ENCODE measurements around the gene NECTIN1. TPM values are rescaled to one million over a fixed set of nuclear protein-coding genes. Genes with fewer than 3 reads are reported as not detected.

The NECTIN1 gene
- total and polyA plus RNA-seq, 2 of the 13 experiments (the other 11 are each of a cell fraction or from before 2014, with no cell fraction given): 3.9 to 7.3 TPM

DNA sequence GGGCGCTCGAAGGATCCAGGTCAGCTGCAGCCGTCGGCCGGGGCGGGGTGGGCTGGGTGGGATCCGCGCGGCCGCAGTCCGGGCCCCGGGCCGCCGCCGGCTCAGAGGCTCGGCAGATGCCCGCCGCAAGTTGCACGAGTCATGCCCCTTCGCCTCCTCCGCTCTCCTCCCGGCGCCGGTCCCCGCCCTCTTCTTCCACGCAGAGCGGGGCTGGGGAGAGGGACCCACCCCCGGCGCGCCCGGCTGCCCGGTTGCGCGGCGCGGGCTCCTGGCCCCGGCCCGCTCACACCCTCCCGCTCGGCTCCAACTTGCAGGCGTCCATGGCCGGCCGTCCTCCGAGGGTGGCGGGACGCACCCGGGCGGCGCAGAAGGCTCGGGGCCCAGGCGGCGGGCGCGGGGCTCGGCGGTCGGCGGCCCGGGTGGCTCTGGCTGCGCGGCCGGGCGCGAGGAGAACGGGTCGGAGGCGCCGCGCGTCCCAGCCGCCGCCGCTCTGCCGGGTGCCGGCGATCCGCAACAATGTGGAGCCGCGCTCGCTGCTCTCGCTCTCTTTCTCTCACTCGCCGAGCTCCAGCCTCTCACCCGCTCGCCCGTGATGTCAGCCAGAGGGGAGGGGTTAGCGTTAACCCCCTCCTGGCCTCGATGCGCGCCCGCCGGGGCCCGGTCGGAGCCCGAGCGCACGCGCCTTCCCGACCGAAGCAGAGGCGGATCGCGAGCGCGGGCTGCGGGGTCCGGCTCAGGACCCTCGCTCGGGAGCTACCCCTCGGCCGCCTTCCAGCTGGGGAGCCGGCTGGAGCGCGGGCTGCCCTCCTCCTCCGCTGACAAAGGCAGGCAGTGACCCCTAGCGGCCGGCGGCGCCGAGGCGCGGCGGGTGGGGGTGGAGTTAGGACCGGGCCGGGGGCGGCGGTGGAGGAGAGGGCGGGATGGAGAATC, at the start of gene NECTIN1 (continued):
- TF ChIP-seq ZHX1 (CRISPR knock-in tag; IDR thresholded peaks at IDR 0.05; ENCODE audit: low read depth): no peak
- TF ChIP-seq RAD51 (IDR thresholded peaks at IDR 0.05; ENCODE audit: borderline replicate concordance): no peak
- TF ChIP-seq REL (CRISPR knock-in tag; conservative IDR thresholded peaks at IDR 0.05): no peak
- no peak for TF ChIP-seq ATM (IDR thresholded peaks at IDR 0.05; ENCODE audit: borderline replicate concordance)
- no peak for TF ChIP-seq NCOR1 (IDR thresholded peaks at IDR 0.05; ENCODE audit: borderline replicate concordance, low read length)
- TF ChIP-seq SMAD1 (CRISPR knock-in tag; IDR thresholded peaks at IDR 0.05; ENCODE audit: borderline replicate concordance, low read depth): peak; percentile 60; the same call in 1 of the 2 replicates
- TF ChIP-seq ZSCAN12 (CRISPR knock-in tag; IDR thresholded peaks at IDR 0.05): no peak
- peak; percentile 90; the same call in 1 of the 2 replicates for TF ChIP-seq ZNF230 (CRISPR knock-in tag; IDR thresholded peaks at IDR 0.05)
- TF ChIP-seq, protein P1, sequence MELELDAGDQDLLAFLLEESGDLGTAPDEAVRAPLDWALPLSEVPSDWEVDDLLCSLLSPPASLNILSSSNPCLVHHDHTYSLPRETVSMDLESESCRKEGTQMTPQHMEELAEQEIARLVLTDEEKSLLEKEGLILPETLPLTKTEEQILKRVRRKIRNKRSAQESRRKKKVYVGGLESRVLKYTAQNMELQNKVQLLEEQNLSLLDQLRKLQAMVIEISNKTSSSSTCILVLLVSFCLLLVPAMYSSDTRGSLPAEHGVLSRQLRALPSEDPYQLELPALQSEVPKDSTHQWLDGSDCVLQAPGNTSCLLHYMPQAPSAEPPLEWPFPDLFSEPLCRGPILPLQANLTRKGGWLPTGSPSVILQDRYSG (CRISPR knock-in tag; IDR thresholded peaks at IDR 0.05): no peak
- TF ChIP-seq PRDM4 (CRISPR knock-in tag; IDR thresholded peaks at IDR 0.05; ENCODE audit: borderline replicate concordance): no peak
- TF ChIP-seq, protein P2, sequence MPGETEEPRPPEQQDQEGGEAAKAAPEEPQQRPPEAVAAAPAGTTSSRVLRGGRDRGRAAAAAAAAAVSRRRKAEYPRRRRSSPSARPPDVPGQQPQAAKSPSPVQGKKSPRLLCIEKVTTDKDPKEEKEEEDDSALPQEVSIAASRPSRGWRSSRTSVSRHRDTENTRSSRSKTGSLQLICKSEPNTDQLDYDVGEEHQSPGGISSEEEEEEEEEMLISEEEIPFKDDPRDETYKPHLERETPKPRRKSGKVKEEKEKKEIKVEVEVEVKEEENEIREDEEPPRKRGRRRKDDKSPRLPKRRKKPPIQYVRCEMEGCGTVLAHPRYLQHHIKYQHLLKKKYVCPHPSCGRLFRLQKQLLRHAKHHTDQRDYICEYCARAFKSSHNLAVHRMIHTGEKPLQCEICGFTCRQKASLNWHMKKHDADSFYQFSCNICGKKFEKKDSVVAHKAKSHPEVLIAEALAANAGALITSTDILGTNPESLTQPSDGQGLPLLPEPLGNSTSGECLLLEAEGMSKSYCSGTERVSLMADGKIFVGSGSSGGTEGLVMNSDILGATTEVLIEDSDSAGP (CRISPR knock-in tag; IDR thresholded peaks at IDR 0.05; ENCODE audit: borderline replicate concordance): peak; percentile 89
- peak; percentile 24 for TF ChIP-seq SRSF1 (optimal IDR thresholded peaks at IDR 0.05; ENCODE audit: low read depth, low read length)
- peak; percentile 51; the same call in 1 of the 2 replicates for TF ChIP-seq THAP11 (CRISPR knock-in tag; IDR thresholded peaks at IDR 0.05)
- TF ChIP-seq TP53 (CRISPR knock-in tag; conservative IDR thresholded peaks at IDR 0.05): no peak
- peak; percentile 36; the same call in 1 of the 2 replicates for TF ChIP-seq ZNF782 (CRISPR knock-in tag; IDR thresholded peaks at IDR 0.05; ENCODE audit: borderline replicate concordance)
- TF ChIP-seq ZNF597 (CRISPR knock-in tag; IDR thresholded peaks at IDR 0.05): no peak
- TF ChIP-seq TFDP2 (CRISPR knock-in tag; IDR thresholded peaks at IDR 0.05): peak; percentile 60; the same call in 1 of the 2 replicates

Data from HepG2 (cell line).